Natural killer cell (primary cell): ENCODE data around the gene NRCAM. TPM values are rescaled to one million over a fixed set of nuclear protein-coding genes. Genes with fewer than 3 reads are reported as not detected.

ENCODE experiments used
- ATAC-seq, 3 donors: fragments of 150-1000 bp in 2 of 3; fragments of 200-7000 bp in 1 of 3; cut with Tn5 transposase; 1 replicate in 1 of 3; 2 replicates in 2 of 3; pipeline ENCODE4 v1.10.0; 2021; ENCODE audit warnings: mild to moderate bottlenecking in 2 of 3, moderate library complexity in 2 of 3
- DNase-seq, 2 donors: peaks; one replicate each; pipeline versions ENCODE4 v3.0.0 to v3.0.0-alpha.2; 2013 to 2021; ENCODE audit warnings: mixed read lengths in 1 of 2
- H3K27ac ChIP-seq: one replicate; pipeline ENCODE4 v1.5.1; 2013; ENCODE audit warnings: mild to moderate bottlenecking, low read length
- H3K27me3 ChIP-seq: one replicate; pipeline ENCODE4 v1.6.1; 2013; ENCODE audit warnings: low read length; ENCODE audit not compliant: control insufficient read depth, insufficient read depth
- H3K36me3 ChIP-seq: one replicate; pipeline ENCODE4 v1.6.1; 2013; ENCODE audit warnings: low read length; ENCODE audit not compliant: control insufficient read depth, insufficient read depth
- H3K4me1 ChIP-seq: one replicate; pipeline ENCODE4 v1.6.1; 2013; ENCODE audit warnings: low read length; ENCODE audit not compliant: control insufficient read depth, insufficient read depth
- H3K4me3 ChIP-seq: one replicate; pipeline ENCODE4 v1.5.1; 2013; ENCODE audit warnings: low read length
- H3K9me3 ChIP-seq: one replicate; pipeline ENCODE4 v1.6.1; 2013; ENCODE audit warnings: low read length; ENCODE audit not compliant: control insufficient read depth, insufficient read depth
- H3K27ac Mint-ChIP-seq, 2 donors: one replicate each; pipeline ENCODE4 v1.8.0; 2022; ENCODE audit warnings: mild to moderate bottlenecking in 2 of 2, mixed read lengths in 2 of 2, moderate library complexity in 1 of 2
- H3K27me3 Mint-ChIP-seq, 2 donors: one replicate each; pipeline ENCODE4 v1.8.0; 2022; ENCODE audit warnings: low read depth in 2 of 2, mixed read lengths in 2 of 2
- H3K36me3 Mint-ChIP-seq: one replicate; pipeline ENCODE4 v1.8.0; 2022; ENCODE audit warnings: mixed read lengths
- H3K4me1 Mint-ChIP-seq, 2 donors: one replicate each; pipeline ENCODE4 v1.8.0; 2022; ENCODE audit warnings: mixed read lengths in 2 of 2
- H3K4me3 Mint-ChIP-seq: one replicate; pipeline ENCODE4 v1.8.0; 2022; ENCODE audit warnings: mild to moderate bottlenecking, moderate library complexity, mixed read lengths
- H3K9me3 Mint-ChIP-seq, 2 donors: one replicate each; pipeline ENCODE4 v1.8.0; 2022; ENCODE audit warnings: mixed read lengths in 2 of 2
- CTCF ChIP-seq: fragments of 200-600 bp; IDR thresholded peaks from one replicate; pipeline ENCODE4 v1.8.0; 2022; ENCODE audit warnings: antibody characterized with exemption
- WGBS: methylation state at CpG from one replicate; pipeline ENCODE4 v1.1.7; 2013; ENCODE audit warnings: missing lambda C conversion rate; ENCODE audit not compliant: insufficient coverage; 5-methylcytosine and 5-hydroxymethylcytosine counted together
- intact Hi-C: fragments of 100-400 bp; cut with micrococcal nuclease; formaldehyde crosslinking; loops from one replicate; pipeline ENCODE4 v1.14.2; 2022
- total RNA-seq, 4 donors: library from RNA; stranded (reverse); fragments of 120-200 nt in 1 of 4; gene quantifications; one replicate each; pipeline versions ENCODE4 v1.2.3 to v1.2.4, GENCODE V29; 2013 to 2022

The NRCAM gene
- total RNA-seq, 3 donors from 2014 or later (not counting 1 experiment from before 2014, with no cell fraction given), result 0.27 to 0.95 (median 0.52) TPM

- intact Hi-C loops, result no loop called here
- Mint-ChIP-seq H3K4me1 (no peaks in the 10 kb centered on the region), H3K27me3 (peaks cover 3 to 53% of the 10 kb centered on the region in 2 donors), H3K9me3 (no peaks in the 10 kb centered on the region), H3K4me3 (no peak overlapping the region), H3K36me3 (no peaks in the 10 kb centered on the region), H3K27ac (no peak overlapping the region)
- no peak for ATAC-seq
- no peaks in the 10 kb centered on the region for H3K9me3 ChIP-seq
- no peak for TF ChIP-seq CTCF
- no peaks in the 10 kb centered on the region for H3K4me1 ChIP-seq
- H3K27me3 ChIP-seq, result peaks cover 6% of the 10 kb centered on the region
- no peak overlapping the region for H3K4me3 ChIP-seq
- DNase-seq, result no peak
- no peaks in the 10 kb centered on the region for H3K36me3 ChIP-seq
- no peak overlapping the region for H3K27ac ChIP-seq
- WGBS, result 100% methylated on average over 1 of the region's 1 CpG
Observed at GRCh38 chr7:108158776-108159175, 297.5 kb downstream of the NRCAM start.

GRCh38 chr7:108157606-108158335 lies 298.5 kb downstream of the NRCAM start:
- H3K4me3 Mint-ChIP-seq, result no peak overlapping the region
- Histone ChIP-seq H3K9me3 (no peaks in the 10 kb centered on the region), H3K4me1 (no peaks in the 10 kb centered on the region), H3K27me3 (peaks cover 6% of the 10 kb centered on the region), H3K27ac (no peak overlapping the region), H3K4me3 (no peak overlapping the region), H3K36me3 (no peaks in the 10 kb centered on the region)
- no peaks in the 10 kb centered on the region for H3K36me3 Mint-ChIP-seq
- no peaks in the 10 kb centered on the region for H3K9me3 Mint-ChIP-seq
- H3K4me1 Mint-ChIP-seq, result no peaks in the 10 kb centered on the region
- WGBS, result 94% methylated on average over 3 of the region's 4 CpGs
- DNase-seq (no peak), ATAC-seq (no peak)
- no peak overlapping the region for H3K27ac Mint-ChIP-seq
- no peak for TF ChIP-seq CTCF
- peaks cover 3 to 63% of the 10 kb centered on the region in 2 donors for H3K27me3 Mint-ChIP-seq
- intact Hi-C loops, result no loop called here

- Histone ChIP-seq H3K4me1 (no peaks in the 10 kb centered on the region), H3K36me3 (no peaks in the 10 kb centered on the region), H3K9me3 (no peaks in the 10 kb centered on the region), H3K4me3 (no peak overlapping the region), H3K27ac (no peak overlapping the region), H3K27me3 (peaks cover 7% of the 10 kb centered on the region)
- Mint-ChIP-seq H3K36me3 (no peaks in the 10 kb centered on the region), H3K4me3 (no peak overlapping the region), H3K9me3 (no peaks in the 10 kb centered on the region), H3K4me1 (no peaks in the 10 kb centered on the region), H3K27ac (no peak overlapping the region), H3K27me3 (peaks cover 8 to 69% of the 10 kb centered on the region in 2 donors)
- WGBS, result 73% methylated on average over 3 of the region's 3 CpGs
- ATAC-seq, result no peak
- intact Hi-C loops, result no loop called here
- TF ChIP-seq CTCF, result no peak
- no peak for DNase-seq
Observed at GRCh38 chr7:108156897-108157605, 299.2 kb downstream of the NRCAM start.
